ENCODE results near the gene GABRG3. TPM values are rescaled to one million over a fixed set of nuclear protein-coding genes. Genes with fewer than 3 reads are reported as not detected.

Gene GABRG3
- total and polyA plus RNA-seq, 2 experiments from 2014 or later = 0.10 to 1.4 TPM

DNA sequence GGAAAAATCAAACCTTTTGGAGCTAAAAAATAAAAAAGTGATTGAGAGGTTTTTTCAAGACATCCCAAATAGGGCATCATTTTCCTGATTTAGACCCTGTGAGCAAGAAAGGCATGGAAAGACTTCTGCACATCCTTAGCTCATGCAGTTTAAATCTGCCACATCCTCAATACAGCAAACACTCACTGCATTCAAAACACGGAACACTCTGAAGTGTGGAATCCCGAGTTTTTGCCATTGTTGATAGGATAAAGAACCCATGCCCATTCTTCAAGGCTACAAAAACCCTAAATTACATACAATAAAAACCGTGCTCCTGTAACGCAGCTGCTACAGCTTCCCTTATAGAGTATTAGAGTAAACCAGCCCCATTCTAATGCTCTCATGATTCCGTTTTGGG lies 346.8 kb downstream of the GABRG3 start:
- Histone ChIP-seq H3K4me2 (no peak overlapping the region), H3K27ac (ENCODE audit: low read depth) (no peak overlapping the region), H3K4me1 (ENCODE audit: insufficient read depth) (no peaks in the 10 kb centered on the region), H2AFZ (no peak overlapping the region), H3K27me3 (ENCODE audit: insufficient read depth) (no peaks in the 10 kb centered on the region), H4K20me1 (replicated peaks; ENCODE audit: insufficient read depth) (no peaks in the 10 kb centered on the region), H3K9me2 (ENCODE audit: insufficient read depth) (no peaks in the 10 kb centered on the region), H3F3A (replicated peaks; ENCODE audit: low read depth) (no peaks in the 10 kb centered on the region), H3K4me3 (no peak overlapping the region), H3K36me3 (ENCODE audit: insufficient read depth) (no peaks in the 10 kb centered on the region), H3K79me2 (replicated peaks; ENCODE audit: insufficient read depth) (no peaks in the 10 kb centered on the region)
- Mint-ChIP-seq H3K4me3 (no peak overlapping the region), H3K27ac (no peak overlapping the region), H3K9me3 (no peaks in the 10 kb centered on the region), H3K36me3 (ENCODE audit: low read depth) (no peaks in the 10 kb centered on the region), H3K27me3 (ENCODE audit: insufficient read depth, low read depth, poor library complexity) (peaks cover 4% of the 10 kb centered on the region), H3K4me1 (peaks cover 3% of the 10 kb centered on the region; the same call in 2 of the 3 replicates)
- TF ChIP-seq STAT1 (IDR thresholded peaks at IDR 0.05; ENCODE audit: unreplicated experiment) (no peak), NANOG (IDR thresholded peaks at IDR 0.05; ENCODE audit: borderline replicate concordance) (no peak), EZH2phosphoT487 (IDR thresholded peaks at IDR 0.05; ENCODE audit: unreplicated experiment) (no peak), POLR2AphosphoS5 (IDR thresholded peaks at IDR 0.05; ENCODE audit: low read depth) (no peak)
- TF ChIP-seq, protein P1, sequence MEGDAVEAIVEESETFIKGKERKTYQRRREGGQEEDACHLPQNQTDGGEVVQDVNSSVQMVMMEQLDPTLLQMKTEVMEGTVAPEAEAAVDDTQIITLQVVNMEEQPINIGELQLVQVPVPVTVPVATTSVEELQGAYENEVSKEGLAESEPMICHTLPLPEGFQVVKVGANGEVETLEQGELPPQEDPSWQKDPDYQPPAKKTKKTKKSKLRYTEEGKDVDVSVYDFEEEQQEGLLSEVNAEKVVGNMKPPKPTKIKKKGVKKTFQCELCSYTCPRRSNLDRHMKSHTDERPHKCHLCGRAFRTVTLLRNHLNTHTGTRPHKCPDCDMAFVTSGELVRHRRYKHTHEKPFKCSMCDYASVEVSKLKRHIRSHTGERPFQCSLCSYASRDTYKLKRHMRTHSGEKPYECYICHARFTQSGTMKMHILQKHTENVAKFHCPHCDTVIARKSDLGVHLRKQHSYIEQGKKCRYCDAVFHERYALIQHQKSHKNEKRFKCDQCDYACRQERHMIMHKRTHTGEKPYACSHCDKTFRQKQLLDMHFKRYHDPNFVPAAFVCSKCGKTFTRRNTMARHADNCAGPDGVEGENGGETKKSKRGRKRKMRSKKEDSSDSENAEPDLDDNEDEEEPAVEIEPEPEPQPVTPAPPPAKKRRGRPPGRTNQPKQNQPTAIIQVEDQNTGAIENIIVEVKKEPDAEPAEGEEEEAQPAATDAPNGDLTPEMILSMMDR (conservative IDR thresholded peaks at IDR 0.05; ENCODE audit: low read depth in 2 of 2) = no peak
- TF ChIP-seq, protein P2, sequence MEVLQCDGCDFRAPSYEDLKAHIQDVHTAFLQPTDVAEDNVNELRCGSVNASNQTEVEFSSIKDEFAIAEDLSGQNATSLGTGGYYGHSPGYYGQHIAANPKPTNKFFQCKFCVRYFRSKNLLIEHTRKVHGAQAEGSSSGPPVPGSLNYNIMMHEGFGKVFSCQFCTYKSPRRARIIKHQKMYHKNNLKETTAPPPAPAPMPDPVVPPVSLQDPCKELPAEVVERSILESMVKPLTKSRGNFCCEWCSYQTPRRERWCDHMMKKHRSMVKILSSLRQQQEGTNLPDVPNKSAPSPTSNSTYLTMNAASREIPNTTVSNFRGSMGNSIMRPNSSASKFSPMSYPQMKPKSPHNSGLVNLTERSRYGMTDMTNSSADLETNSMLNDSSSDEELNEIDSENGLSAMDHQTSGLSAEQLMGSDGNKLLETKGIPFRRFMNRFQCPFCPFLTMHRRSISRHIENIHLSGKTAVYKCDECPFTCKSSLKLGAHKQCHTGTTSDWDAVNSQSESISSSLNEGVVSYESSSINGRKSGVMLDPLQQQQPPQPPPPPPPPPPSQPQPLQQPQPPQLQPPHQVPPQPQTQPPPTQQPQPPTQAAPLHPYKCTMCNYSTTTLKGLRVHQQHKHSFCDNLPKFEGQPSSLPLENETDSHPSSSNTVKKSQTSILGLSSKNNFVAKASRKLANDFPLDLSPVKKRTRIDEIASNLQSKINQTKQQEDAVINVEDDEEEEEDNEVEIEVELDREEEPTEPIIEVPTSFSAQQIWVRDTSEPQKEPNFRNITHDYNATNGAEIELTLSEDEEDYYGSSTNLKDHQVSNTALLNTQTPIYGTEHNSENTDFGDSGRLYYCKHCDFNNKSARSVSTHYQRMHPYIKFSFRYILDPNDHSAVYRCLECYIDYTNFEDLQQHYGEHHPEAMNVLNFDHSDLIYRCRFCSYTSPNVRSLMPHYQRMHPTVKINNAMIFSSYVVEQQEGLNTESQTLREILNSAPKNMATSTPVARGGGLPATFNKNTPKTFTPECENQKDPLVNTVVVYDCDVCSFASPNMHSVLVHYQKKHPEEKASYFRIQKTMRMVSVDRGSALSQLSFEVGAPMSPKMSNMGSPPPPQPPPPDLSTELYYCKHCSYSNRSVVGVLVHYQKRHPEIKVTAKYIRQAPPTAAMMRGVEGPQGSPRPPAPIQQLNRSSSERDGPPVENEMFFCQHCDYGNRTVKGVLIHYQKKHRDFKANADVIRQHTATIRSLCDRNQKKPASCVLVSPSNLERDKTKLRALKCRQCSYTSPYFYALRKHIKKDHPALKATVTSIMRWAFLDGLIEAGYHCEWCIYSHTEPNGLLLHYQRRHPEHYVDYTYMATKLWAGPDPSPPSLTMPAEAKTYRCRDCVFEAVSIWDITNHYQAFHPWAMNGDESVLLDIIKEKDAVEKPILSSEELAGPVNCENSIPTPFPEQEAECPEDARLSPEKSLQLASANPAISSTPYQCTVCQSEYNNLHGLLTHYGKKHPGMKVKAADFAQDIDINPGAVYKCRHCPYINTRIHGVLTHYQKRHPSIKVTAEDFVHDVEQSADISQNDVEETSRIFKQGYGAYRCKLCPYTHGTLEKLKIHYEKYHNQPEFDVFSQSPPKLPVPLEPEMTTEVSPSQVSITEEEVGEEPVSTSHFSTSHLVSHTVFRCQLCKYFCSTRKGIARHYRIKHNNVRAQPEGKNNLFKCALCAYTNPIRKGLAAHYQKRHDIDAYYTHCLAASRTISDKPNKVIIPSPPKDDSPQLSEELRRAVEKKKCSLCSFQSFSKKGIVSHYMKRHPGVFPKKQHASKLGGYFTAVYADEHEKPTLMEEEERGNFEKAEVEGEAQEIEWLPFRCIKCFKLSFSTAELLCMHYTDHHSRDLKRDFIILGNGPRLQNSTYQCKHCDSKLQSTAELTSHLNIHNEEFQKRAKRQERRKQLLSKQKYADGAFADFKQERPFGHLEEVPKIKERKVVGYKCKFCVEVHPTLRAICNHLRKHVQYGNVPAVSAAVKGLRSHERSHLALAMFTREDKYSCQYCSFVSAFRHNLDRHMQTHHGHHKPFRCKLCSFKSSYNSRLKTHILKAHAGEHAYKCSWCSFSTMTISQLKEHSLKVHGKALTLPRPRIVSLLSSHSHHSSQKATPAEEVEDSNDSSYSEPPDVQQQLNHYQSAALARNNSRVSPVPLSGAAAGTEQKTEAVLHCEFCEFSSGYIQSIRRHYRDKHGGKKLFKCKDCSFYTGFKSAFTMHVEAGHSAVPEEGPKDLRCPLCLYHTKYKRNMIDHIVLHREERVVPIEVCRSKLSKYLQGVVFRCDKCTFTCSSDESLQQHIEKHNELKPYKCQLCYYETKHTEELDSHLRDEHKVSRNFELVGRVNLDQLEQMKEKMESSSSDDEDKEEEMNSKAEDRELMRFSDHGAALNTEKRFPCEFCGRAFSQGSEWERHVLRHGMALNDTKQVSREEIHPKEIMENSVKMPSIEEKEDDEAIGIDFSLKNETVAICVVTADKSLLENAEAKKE (CRISPR knock-in tag; IDR thresholded peaks at IDR 0.05) = no peak
- TF ChIP-seq, protein P3, sequence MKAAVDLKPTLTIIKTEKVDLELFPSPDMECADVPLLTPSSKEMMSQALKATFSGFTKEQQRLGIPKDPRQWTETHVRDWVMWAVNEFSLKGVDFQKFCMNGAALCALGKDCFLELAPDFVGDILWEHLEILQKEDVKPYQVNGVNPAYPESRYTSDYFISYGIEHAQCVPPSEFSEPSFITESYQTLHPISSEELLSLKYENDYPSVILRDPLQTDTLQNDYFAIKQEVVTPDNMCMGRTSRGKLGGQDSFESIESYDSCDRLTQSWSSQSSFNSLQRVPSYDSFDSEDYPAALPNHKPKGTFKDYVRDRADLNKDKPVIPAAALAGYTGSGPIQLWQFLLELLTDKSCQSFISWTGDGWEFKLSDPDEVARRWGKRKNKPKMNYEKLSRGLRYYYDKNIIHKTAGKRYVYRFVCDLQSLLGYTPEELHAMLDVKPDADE (IDR thresholded peaks at IDR 0.05) = no peak
- ATAC-seq = no peak
- DNase-seq (ENCODE audit: low spot score) = no peak

Data from GM23338 (cell line).